Vagina (tissue), 2 donors: ENCODE data around the gene TSC22D1.

Source experiments
- POLR2A ChIP-seq, 2 donors: fragments of 450-650 bp; IDR thresholded peaks; one replicate each; pipeline ENCODE4 v1.6.1; 2017; ENCODE audit warnings: antibody characterized with exemption in 2 of 2, mild to moderate bottlenecking in 2 of 2, moderate library complexity in 2 of 2
- POLR2AphosphoS5 ChIP-seq, 2 donors: sonication (generic); formaldehyde crosslinking; IDR thresholded peaks; one replicate each; pipeline ENCODE4 v1.9.0; 2017; ENCODE audit warnings: antibody characterized with exemption in 2 of 2, mild to moderate bottlenecking in 2 of 2, low read depth in 1 of 2; ENCODE audit not compliant: insufficient read depth in 1 of 2
- TF ChIP-seq, protein P1 (sequence below), 3 experiments: fragments of 450-650 bp in 2 of 3; fragments of 200-600 bp in 1 of 3; sonication (generic) in 1 of 3; IDR thresholded peaks; one replicate each; pipeline ENCODE4 v1.5.1; 2017 to 2019; ENCODE audit warnings: antibody characterized with exemption in 3 of 3, mild to moderate bottlenecking in 2 of 3, moderate library complexity in 2 of 3

DNA sequence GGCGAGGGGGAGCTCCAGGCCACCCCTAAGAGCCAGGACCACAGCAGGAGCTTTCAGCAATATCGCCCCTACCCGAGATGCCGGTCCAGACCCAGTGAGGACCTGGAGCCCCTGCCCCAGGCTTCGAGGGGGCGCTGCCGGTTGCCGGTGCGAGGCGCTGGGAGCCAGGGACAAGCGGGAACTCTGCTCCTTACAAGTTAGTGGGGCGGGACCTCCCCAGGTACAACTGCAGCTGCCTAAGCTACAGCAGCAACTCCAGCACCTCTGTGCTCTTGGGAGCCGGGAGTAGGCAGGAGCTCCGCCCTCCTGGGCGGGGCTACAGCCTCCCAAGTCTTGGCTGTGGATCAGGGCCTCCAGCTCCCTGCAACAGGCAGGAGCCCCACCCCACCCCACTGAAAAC, 15.2 kb upstream of the TSC22D1 start:
- TF ChIP-seq, protein P1, sequence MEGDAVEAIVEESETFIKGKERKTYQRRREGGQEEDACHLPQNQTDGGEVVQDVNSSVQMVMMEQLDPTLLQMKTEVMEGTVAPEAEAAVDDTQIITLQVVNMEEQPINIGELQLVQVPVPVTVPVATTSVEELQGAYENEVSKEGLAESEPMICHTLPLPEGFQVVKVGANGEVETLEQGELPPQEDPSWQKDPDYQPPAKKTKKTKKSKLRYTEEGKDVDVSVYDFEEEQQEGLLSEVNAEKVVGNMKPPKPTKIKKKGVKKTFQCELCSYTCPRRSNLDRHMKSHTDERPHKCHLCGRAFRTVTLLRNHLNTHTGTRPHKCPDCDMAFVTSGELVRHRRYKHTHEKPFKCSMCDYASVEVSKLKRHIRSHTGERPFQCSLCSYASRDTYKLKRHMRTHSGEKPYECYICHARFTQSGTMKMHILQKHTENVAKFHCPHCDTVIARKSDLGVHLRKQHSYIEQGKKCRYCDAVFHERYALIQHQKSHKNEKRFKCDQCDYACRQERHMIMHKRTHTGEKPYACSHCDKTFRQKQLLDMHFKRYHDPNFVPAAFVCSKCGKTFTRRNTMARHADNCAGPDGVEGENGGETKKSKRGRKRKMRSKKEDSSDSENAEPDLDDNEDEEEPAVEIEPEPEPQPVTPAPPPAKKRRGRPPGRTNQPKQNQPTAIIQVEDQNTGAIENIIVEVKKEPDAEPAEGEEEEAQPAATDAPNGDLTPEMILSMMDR (IDR thresholded peaks at IDR 0.05): no peak
- no peak for TF ChIP-seq POLR2A (IDR thresholded peaks at IDR 0.05)
- TF ChIP-seq POLR2AphosphoS5 (IDR thresholded peaks at IDR 0.05; ENCODE audit: insufficient read depth in 1 of 2, low read depth in 1 of 2): no peak
